Kidney epithelial cell (primary cell): ENCODE results near the gene CNNM1. TPM values are rescaled to one million over a fixed set of nuclear protein-coding genes. Genes with fewer than 3 reads are reported as not detected.
A peak's percentile ranks its signal among the peaks of the same experiment; 100 is the strongest.

Experiments
- DNase-seq: peaks from one replicate; pipeline ENCODE4 v3.0.0-alpha.2; 2010; ENCODE audit warnings: low read depth
- H3K27me3 ChIP-seq: 2 replicates; pipeline ENCODE4 v1.6.0; 2011; ENCODE audit warnings: low read length; ENCODE audit not compliant: control insufficient read depth, insufficient read depth
- H3K36me3 ChIP-seq: 2 replicates; pipeline ENCODE4 v1.5.1; 2011; ENCODE audit warnings: low read length; ENCODE audit not compliant: control insufficient read depth, insufficient read depth
- H3K4me3 ChIP-seq: 2 replicates; pipeline ENCODE4 v1.5.1; 2011; ENCODE audit warnings: low read depth, mild to moderate bottlenecking, control low read depth, low read length
- total RNA-seq: library from RNA; depleted of rRNA; stranded (reverse); fragments of >200 nt; gene quantifications from 2 replicates; pipeline ENCODE4 v1.2.3, GENCODE V29; 2015
- TF ChIP-seq, protein P1 (sequence below): IDR thresholded peaks from 2 replicates; pipeline ENCODE4 v1.5.1; 2011; ENCODE audit warnings: mild to moderate bottlenecking, moderate library complexity, low read length, control low read depth, inconsistent platforms; ENCODE audit not compliant: insufficient read depth, poor library complexity, severe bottlenecking

The CNNM1 gene
- total RNA-seq, 1 donor from 2014 or later = 0.92 TPM

DNA sequence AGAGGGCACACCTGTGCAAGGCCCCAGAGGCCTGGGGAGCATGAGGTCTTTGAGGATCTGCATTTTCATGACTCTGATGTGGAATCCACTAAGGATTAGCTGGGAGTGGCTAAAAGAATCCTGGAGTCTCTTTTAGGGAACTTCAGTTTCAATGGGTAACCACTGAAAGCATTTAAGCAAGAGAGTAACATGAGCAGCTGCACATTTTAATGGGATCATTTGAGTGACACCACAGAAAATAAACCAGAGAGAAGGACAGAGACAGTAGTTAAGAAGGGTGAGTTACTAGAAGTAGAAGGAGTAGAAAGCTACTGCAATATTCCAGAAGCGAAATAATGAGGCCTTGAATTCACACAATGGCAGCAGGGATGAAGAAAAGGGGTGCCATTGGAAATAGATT lies 96.0 kb downstream of the CNNM1 start:
- no peaks in the 10 kb centered on the region for H3K27me3 ChIP-seq
- H3K36me3 ChIP-seq = no peaks in the 10 kb centered on the region
- H3K4me3 ChIP-seq = no peak overlapping the region
- TF ChIP-seq, protein P1, sequence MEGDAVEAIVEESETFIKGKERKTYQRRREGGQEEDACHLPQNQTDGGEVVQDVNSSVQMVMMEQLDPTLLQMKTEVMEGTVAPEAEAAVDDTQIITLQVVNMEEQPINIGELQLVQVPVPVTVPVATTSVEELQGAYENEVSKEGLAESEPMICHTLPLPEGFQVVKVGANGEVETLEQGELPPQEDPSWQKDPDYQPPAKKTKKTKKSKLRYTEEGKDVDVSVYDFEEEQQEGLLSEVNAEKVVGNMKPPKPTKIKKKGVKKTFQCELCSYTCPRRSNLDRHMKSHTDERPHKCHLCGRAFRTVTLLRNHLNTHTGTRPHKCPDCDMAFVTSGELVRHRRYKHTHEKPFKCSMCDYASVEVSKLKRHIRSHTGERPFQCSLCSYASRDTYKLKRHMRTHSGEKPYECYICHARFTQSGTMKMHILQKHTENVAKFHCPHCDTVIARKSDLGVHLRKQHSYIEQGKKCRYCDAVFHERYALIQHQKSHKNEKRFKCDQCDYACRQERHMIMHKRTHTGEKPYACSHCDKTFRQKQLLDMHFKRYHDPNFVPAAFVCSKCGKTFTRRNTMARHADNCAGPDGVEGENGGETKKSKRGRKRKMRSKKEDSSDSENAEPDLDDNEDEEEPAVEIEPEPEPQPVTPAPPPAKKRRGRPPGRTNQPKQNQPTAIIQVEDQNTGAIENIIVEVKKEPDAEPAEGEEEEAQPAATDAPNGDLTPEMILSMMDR = no peak
- no peak for DNase-seq

DNA sequence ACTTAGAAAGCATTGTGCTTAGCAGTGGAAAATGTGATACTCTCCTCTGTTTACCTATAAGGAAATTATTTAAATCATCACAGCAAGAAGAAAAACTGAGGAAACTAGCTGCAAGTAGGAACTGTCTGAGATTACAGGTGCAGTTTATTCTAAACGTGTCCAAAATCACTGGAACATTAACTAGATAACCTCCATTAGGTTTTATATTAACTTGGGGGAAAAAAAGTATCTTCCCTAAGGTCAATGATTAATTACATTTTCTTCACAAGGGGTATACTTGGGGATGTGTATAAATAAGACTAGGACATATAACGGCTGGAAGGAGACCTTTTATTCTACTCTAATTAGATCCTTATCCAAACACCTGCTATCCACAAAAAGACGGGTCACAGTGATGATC lies 97.5 kb downstream of the CNNM1 start:
- DNase-seq = no peak
- Histone ChIP-seq H3K36me3 (no peaks in the 10 kb centered on the region), H3K4me3 (no peak overlapping the region), H3K27me3 (no peaks in the 10 kb centered on the region)
- TF ChIP-seq, protein P1 = no peak

DNA sequence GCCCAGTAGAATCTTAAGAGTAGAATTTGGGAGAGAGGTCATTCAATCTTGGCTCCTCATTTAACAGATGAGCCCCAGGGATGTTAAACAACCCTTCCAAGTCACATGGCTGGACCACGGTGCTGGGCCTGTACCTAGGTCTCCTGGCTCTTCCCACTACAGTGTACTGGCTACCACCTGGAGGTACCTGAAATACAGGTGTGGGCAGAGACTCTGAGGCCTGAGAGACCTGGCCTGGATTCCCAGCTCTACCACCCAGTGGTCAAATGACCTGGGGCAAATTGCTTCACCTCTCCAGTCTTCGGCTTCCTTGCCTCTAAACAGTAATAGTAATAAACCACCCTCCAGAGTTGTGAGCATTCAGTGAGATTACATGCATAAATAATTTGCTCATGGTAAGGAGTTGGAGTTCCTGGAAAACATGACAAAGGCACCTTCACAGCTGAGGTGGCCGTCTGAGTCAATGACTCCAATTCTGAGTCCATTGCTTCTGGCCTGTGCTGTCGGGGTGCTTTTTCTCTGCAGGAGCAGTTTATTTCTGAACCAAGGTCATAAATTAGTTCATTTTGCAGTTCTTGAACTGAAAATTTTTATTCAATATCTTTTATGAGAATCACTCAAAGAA lies 98.5 kb downstream of the CNNM1 start:
- no peak for DNase-seq
- Histone ChIP-seq H3K27me3 (no peaks in the 10 kb centered on the region), H3K4me3 (no peak overlapping the region), H3K36me3 (no peaks in the 10 kb centered on the region)
- TF ChIP-seq, protein P1 = no peak

DNA sequence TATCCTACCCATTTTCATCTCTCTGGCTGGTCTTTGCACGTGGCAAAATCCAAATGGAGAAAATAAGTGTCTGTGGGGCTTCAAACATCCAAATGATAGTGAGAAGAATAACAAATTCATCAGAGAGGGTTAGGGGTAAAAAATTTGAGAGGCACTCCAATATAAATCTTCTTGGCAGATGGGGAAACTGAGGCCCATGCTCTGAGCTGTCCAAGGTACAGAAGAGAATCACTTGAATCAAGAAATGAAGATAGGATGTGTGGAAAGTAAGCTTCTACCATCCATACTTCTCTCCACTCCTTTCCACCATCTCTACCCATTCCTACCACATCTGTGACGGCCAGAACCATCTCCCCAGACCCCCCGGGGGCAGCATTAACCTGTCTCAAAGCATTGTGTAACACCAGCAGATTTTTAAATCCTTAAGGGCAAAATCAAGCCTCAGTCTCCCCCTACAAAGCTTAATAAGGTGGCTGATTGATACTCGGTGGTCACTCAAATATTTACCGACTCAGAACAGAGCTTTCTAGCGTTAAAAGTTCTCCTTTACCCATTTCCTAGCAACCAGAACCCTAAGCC lies 100.5 kb downstream of the CNNM1 start:
- DNase-seq = no peak
- no peaks in the 10 kb centered on the region for H3K36me3 ChIP-seq
- H3K27me3 ChIP-seq = no peaks in the 10 kb centered on the region
- H3K4me3 ChIP-seq = peak overlapping the region; percentile 98
- TF ChIP-seq, protein P1 = no peak

DNA sequence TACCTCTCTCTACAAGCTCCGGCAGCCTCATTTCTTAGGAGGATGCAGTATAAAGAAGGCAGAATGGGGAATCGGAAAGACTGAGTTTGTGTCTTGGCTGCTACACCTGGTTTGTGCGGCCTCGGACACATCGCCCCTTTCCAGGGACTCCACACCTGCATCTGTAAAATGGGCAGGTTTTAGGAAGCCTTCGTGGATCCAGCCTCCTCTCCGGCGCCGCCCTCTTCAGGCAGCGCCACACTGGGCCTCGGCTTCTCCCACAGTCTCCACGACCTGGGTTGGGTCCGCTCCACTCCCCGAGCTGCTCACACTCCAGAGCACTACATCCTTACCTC lies 100.9 kb downstream of the CNNM1 start:
- peak overlapping the region; percentile 98 for H3K4me3 ChIP-seq
- TF ChIP-seq, protein P1 = no peak
- H3K27me3 ChIP-seq = no peaks in the 10 kb centered on the region
- H3K36me3 ChIP-seq = no peaks in the 10 kb centered on the region
- no peak for DNase-seq
